GM18520 (cell line): ENCODE measurements around the gene ORAI2.
"Not testable (repeated sequence)": the region's sequence is repeated elsewhere in the genome, so short reads cannot be mapped to it uniquely, and the experiment has no call there.

Source experiments
- ATAC-seq: cut with Tn5 transposase; IDR thresholded peaks from one replicate; pipeline ENCODE4 v1.9.1; 2021; ENCODE audit not compliant: unreplicated experiment

The ORAI2 gene

DNA sequence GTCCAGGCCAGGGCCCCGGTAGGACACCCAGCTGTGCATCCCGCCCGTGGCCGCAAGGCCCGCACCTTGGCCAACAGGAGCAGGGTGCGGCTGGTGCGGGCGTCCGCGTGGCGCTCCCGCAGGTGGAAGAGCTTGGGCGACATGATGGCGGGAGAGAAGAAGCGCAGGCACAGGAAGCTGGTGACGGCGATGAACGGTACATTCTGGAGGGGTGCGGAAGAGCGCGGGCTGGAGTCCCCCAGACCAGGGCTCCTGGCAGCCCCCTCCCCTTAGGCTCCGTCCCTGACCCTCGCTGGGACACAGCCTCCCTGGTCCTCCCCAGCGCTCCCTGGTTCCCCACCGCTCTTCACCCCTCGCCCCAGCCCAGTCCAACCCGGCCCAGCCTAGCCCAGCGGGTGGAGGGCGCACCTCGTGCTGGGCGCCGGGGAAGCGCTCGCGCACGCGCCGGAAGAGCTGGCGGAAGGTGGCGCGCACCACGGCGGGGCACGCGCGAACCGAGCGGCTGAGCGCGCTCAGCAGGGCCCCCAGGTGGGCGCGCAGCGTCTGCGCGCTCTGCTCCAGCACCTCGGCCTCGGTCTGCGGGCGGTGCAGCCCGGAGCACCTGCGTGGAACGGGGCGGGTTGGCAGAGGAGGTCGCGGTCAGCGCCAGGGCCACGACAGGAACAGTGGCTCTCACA is 61.2 kb downstream of the ORAI2 start:
- ATAC-seq: peak; percentile 57

DNA sequence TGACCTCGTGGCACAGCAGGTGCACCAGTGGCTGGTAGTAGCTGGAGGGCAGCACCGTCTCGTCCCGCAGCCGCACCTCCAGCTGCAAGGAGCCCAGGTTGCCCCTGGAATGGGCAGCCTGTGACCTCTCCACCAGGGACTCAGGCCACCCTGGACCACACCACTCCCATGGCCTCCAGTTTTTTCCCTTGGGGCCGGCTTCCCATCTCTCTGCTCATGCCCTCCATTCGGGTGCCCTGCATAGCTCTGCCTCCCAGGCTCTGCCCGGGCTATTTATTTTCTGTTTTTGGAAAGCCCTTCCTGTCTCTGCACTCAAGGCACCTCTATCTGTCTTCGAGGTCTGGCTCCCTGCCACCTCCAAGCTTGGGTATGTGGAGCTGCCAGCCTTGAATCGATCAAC is 63.5 kb downstream of the ORAI2 start:
- ATAC-seq: not testable (repeated sequence)

DNA sequence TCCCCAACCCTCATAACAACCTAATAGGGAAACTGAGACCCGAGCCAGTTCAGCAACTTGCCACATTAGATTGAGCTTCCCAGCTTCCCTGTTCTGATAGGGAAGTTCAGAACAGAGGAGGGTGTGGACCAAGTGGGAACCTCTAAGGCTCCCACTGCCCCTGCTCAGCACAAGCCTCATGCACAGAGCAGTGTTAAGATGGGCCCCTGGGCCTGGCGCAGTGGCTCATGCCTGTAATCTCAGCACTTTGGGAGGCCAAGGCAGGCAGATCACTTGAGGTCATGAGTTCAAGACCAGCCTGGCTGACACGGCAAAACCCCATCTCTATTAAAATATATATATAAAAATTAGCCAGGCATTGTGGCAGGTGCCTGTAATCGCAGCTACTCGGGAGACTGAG is 63.9 kb downstream of the ORAI2 start:
- not testable (repeated sequence) for ATAC-seq

DNA sequence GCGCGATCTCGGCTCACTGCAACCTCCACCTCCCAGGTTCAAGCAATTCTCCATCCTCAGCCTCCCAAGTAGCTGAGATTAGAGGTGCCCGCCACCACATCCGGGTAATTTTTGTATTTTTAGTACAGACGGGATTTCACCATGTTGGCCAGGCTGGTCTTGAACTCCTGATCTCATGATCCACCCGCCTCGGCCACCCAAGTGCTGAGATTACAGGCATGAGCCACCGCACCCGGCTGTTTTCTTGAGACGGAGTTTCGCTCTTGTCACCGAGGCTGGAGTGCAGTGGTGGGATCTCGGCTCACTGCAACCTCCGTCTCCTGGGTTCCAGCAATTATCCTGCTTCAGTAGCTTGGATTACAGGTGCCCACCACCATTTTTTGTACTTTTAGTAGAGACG is 64.9 kb downstream of the ORAI2 start:
- ATAC-seq: not testable (repeated sequence)

DNA sequence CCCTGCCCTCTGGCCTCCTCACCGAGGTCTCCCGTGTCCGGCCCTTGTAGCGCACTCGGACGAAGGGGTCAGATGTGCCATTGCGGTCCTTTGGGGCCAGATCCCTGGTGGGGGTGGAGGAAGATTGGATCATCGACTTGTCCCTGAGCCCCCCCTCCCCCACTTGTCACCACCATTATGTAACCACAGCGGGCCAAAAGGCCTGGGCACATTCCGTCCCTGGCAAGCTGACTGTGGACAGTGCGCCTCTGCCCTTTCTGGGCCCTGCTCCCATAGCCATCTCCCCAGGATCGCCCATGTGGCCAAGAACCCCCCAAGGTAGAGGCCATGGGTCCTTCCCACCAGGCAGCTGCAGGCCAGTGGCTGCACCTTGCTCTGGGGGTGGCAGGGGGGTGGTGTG is 69.8 kb downstream of the ORAI2 start:
- ATAC-seq: not testable (repeated sequence)

DNA sequence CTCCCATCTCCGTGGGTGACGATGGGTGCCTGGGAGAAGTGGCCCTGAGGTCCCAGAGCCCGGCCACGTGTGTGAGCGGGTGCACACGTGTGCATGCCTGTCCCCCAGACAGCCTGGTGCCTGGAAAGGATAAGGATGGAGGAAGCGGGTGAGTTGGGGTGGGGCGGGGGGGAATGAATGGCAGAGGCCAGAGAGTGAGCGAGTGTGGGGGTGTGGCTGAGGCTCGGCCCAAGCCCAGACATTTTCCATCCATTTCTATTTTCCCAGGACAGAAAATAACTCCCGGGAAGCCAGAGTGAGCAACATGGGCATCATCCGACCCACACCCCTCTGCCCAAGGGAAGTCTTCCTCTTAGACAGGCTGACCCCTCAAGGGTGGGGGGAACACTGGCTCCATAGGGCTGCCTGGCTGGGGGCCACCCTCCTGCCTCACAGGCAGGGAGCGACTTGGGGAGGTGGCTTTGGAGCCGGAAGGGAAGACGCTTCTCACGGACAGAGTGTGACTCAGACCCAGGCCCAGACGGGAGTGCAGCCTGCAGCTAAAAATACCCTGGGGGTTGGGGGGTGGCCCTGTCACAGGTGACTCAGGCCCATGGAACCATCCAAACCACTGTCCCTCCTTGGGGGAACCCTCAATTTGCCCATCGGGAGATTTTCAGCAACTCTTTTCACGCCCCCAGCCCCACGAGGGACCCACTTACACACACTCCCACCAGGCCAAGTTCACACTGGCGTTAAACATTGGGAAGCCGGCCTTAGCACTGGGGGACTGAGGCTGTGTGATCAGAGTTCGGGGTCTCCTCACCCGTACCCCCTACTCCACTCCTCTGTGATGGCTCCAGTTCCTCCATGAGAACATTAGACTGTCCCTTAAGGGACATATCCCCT is 72.2 kb downstream of the ORAI2 start:
- not testable (repeated sequence) for ATAC-seq
